Ramos (cell line): ENCODE data around the gene OLIG1.

ENCODE experiments used
- in situ Hi-C: fragments of 300-500 bp; cut with MboI; formaldehyde crosslinking; loops from one replicate; pipeline ENCODE4 v1.14.3; 2022; ENCODE audit warnings: low sequenced_read_pairs; ENCODE audit not compliant: unreplicated experiment

Gene OLIG1

GRCh38 chr21:33088384-33088783, 18.4 kb downstream of the OLIG1 start:
- in situ Hi-C loops = no loop called here

GRCh38 chr21:33089395-33090119, 19.6 kb downstream of the OLIG1 start:
- in situ Hi-C loops = no loop called here

- in situ Hi-C loops = no loop called here
Measured at GRCh38 chr21:33096426-33096825, 26.5 kb downstream of the OLIG1 start.

- in situ Hi-C loops = no loop called here
Measured at GRCh38 chr21:33099131-33099530, 29.2 kb downstream of the OLIG1 start.

- in situ Hi-C loops = no loop called here
Measured at GRCh38 chr21:33101300-33101911, 31.5 kb downstream of the OLIG1 start.

- in situ Hi-C loops = no loop called here
Measured at GRCh38 chr21:33105088-33105487, 35.1 kb downstream of the OLIG1 start.

GRCh38 chr21:33108228-33108627, 38.3 kb downstream of the OLIG1 start:
- in situ Hi-C loops = no loop called here

GRCh38 chr21:33109574-33110339, 39.8 kb downstream of the OLIG1 start:
- in situ Hi-C loops = no loop called here

- in situ Hi-C loops = no loop called here
Measured at GRCh38 chr21:33110340-33110715, 40.4 kb downstream of the OLIG1 start.

- in situ Hi-C loops = no loop called here
Measured at GRCh38 chr21:33111577-33111976, 41.6 kb downstream of the OLIG1 start.

- in situ Hi-C loops = no loop called here
Measured at GRCh38 chr21:33112151-33112550, 42.2 kb downstream of the OLIG1 start.

- in situ Hi-C loops = no loop called here
Measured at GRCh38 chr21:33112681-33113080, 42.7 kb downstream of the OLIG1 start.

GRCh38 chr21:33113131-33113530, 43.2 kb downstream of the OLIG1 start:
- in situ Hi-C loops = no loop called here

- in situ Hi-C loops = no loop called here
Measured at GRCh38 chr21:33114276-33114675, 44.3 kb downstream of the OLIG1 start.

- in situ Hi-C loops = no loop called here
Measured at GRCh38 chr21:33115631-33116510, 45.9 kb downstream of the OLIG1 start.

GRCh38 chr21:33116676-33117075, 46.7 kb downstream of the OLIG1 start:
- in situ Hi-C loops = no loop called here

- in situ Hi-C loops = no loop called here
Measured at GRCh38 chr21:33117101-33117888, 47.4 kb downstream of the OLIG1 start.
